Activated CD4-positive, alpha-beta T cell treated with anti-CD3 and anti-CD28 coated beads for 4 hours (primary cell): ENCODE measurements around the gene RBM22.

Experiments
- DNase-seq, 2 donors: peaks; one replicate each; pipeline ENCODE4 v3.0.0-alpha.2; 2020

Gene RBM22

DNA sequence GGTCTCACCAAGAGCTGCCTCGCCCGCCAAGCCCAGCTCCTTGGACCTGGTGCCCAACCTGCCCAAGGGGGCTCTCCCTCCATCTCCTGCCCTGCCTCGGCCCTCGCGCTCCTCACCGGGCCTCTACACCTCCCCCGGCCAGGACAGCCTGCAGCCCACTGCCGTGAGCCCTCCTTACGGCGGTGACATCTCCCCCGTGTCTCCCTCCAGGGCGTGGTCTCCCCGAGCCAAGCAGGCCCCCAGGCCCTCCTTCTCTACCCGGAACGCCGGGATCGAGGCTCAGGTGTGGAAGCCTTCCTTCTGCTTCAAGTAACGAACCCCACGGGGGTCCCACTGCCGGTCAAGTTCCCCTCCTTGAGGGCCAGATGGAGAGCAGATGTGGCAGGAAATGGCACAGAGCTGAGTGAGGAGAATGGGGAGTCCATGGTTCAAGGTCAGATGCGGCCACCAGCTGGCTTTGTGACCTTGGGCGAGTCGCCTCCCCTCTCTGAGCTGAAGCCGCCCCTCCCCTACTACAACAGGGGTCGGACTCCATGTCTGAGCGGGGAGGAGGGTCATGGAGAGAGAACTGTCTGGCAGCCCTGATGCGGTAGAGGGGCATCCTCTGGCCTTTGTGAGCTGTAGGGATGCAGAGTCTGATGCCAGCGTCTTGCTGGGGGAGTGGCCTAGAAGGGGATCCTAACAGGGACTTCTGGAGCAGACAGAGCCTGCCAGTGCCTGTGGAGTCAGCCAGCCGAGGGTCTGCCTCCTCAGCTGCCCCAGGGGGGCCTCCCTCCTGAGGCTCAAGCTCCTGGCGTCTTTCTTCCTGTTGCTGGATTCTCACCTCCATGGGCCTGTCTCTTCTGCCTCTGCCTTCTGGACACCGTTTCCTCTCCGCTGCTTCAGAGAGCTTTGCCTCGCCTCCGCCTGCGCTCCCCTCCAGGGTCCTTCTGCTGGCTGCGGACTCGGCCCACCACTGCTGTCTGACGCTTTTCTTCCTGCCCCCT lies 50.5 kb downstream of the RBM22 start:
- DNase-seq = no peak

DNA sequence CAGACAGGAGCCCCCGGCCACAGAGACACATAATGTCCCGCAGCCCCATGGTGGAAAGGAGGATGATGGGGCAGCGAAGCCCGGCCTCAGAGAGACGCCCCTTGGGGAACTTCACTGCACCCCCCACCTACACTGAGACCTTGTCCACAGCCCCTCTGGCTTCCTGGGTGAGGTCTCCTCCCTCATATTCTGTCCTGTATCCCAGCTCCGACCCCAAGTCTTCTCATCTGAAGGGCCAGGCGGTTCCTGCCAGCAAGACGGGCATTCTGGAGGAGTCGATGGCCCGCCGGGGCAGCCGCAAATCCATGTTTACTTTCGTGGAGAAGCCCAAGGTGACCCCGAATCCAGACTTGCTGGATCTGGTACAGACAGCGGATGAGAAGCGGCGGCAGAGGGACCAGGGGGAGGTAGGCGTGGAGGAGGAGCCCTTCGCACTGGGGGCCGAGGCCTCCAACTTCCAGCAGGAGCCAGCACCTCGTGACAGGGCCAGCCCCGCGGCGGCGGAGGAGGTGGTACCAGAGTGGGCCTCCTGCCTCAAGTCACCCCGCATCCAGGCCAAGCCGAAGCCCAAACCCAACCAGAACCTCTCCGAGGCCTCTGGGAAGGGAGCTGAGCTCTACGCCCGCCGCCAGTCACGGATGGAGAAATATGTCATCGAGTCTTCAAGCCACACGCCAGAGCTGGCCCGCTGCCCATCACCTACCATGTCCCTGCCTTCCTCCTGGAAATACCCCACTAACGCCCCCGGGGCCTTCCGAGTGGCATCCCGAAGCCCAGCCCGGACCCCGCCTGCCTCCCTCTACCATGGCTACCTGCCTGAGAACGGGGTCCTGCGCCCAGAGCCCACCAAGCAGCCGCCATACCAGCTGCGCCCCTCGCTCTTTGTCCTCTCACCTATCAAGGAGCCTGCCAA lies 51.5 kb downstream of the RBM22 start:
- DNase-seq = no peak

DNA sequence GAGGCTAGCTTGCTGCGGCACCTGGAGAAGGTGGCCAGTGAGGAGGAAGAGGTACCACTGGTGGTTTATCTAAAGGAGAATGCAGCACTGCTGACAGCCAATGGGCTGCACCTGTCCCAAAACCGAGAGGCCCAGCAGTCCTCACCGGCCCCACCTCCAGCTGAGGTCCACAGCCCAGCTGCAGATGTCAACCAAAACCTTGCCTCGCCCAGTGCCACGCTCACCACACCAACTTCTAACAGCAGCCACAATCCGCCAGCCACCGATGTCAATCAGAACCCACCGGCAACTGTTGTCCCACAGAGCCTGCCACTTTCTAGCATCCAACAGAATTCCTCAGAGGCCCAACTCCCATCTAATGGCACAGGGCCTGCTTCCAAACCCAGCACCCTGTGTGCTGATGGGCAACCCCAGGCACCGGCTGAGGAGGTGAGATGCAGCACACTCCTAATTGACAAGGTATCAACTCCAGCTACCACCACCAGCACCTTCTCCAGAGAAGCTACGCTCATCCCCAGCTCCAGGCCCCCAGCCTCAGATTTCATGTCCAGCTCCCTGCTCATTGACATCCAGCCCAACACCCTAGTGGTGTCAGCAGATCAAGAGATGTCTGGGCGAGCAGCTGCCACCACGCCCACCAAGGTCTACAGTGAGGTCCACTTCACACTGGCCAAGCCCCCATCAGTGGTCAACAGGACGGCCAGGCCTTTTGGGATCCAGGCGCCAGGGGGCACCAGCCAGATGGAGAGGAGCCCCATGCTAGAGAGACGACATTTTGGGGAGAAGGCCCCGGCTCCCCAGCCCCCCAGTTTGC lies 52.4 kb downstream of the RBM22 start:
- no peak for DNase-seq

DNA sequence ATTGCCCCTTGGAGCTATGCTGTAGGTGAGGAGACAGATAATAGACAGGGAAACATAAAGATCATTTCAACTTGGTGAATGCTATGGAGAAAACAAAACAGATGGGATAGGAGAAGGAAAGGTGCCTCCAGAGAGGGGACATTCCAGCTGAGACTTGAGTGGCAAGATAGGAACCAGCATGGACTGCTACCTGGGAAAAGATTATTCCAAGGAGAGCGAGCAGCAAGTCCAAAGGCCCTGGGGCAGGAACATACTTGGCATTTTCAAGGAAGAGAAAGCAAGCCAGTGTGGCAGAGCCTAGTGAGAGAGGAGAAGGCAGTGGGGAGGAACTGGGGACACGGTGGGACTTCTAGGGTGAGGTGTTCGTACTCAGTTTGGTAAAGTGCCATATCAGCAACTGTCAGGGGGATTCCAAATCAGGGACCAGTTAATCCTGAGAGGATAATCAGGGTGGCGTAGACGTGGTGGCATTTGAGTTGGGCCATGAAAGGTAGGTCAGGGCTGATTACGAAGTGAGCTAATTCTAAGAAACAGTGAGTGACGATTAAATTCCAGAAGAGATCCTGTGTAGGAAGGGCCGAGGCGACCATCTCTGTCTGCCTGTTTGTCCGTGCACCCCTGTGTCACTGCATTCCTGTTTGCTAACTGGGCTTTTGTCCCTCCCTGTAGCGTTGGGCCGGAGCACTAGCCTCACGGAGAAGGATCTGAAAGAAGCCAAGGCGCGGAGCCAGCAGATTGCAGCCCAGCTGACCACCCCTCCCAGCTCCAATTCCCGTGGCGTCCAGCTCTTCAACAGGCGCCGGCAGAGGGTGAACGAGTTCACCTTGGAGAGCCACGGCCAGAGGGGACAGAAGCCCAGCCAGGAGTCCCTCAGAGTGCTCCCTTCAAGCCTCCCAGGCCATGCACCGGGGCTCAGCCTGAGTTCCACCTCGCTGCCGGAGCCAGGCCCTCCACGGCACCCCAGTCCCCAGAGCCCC lies 53.3 kb downstream of the RBM22 start:
- no peak for DNase-seq

DNA sequence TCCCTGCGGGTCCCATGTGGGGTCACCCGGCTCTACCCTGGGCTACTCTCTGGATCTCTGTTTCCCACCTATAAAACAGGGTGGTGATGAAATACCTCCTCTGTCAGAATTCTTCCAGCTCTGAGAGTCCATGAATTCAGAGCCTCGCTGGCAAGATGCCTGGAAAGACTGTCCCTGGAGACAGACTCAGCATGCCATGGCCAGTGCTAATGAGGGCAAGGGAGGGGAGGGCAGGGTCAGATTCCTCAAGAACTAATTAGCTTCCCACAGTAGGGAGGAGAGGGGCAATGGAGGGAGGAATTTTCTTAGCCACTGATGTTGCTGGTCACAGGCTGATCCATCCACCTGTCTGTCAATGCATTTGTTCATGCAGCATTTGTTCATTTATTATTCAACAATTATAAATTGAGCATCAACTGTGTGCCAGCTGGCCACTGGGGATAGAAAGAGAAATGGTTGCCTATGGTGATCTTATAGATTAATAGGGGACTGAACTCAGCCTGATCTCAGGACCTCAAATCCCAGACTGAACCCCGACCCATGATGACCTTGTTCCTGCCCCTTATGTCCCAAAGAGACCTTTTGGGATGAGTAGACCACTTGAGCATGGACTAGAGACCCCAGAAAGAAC lies 55.7 kb downstream of the RBM22 start:
- DNase-seq = no peak

DNA sequence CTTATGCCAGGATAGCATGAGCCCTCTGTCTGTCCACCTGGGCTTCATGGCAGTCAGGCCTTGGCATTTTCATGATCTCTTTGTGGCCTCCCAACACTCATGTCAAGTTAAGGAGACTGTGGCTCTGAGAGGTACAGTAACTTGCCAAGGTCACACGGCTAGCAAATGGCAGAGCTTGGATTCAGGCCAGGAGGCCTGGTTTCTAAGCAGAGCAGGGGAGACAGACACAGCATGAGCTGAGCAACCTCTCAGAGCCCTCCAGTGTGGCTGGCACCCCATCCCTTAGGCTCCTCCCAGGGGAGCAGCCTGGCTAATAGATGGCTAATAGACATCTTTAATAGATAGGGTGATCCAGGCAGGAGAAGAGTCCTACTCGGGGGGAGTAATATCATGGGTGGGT lies 56.3 kb downstream of the RBM22 start:
- DNase-seq = no peak

DNA sequence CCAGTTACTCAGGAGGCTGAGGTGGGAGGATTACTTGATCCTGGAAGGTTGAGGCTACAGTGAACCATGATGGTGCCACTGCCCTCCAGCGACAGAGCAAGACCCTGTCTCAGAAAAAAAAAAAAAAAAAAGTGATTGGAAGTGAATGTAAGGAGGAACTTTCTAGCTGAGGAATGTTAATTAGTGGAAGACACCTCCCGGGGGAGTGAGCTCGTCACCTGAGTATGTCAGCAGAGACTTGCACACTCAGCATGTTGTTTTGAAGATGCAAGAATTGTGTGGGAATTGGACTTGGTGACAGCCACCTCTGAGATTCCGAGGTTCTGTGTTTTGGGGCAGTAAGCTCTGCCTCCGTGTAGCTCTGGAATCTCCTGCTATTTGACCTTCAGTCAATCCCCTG lies 56.8 kb downstream of the RBM22 start:
- DNase-seq = no peak

DNA sequence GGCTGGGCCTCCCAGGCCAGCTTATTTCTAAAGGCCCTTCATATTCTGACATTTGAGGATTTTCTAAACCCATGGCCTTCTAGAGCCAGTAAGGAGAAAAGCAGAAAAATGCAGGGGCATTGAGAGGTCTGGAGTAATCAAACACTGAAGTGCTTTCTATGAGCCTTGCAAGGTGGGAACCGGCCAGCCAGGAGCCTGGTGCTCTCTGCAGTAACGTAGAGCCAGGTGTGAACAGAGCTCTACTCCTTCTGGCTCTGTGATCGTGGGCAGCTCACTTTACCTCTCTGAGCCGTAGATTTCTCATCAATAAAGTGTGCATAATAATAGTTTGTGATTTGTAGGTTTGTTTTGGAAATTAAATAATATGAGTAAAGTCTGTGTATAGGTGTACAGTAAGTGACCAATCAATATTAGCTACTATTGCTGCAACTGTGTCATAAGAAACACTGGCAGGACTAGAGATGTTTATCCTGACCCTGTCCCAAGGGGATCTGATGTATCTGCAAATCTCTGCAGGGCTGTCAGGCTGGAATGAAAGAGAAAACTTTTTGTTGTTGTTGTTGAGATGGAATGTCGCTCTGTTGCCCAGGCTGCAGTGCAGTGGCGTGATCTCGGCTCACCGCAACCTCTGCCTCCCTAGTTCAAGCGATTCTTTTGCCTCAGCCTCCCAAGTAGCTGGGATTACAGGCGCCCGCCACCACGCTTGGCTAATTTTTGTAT lies 57.7 kb downstream of the RBM22 start:
- no peak for DNase-seq

DNA sequence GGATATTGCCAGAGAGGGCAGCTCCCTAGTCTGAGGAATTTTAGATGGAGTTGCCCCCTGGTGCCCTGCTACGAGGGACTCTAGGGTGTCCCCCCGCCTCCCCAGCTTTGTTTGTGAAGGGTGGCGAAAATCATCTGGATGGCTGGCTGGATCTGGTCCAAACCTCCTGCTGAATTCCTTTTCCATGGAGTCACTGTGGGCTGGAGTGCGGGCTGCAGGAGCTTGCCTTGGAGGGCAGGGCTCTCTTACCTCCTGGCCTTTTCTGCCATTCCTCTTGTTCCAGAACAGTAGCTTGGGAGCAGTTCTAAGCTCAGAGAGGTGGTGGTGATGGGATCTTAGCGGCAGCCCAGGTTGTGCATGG lies 58.3 kb downstream of the RBM22 start:
- no peak for DNase-seq

DNA sequence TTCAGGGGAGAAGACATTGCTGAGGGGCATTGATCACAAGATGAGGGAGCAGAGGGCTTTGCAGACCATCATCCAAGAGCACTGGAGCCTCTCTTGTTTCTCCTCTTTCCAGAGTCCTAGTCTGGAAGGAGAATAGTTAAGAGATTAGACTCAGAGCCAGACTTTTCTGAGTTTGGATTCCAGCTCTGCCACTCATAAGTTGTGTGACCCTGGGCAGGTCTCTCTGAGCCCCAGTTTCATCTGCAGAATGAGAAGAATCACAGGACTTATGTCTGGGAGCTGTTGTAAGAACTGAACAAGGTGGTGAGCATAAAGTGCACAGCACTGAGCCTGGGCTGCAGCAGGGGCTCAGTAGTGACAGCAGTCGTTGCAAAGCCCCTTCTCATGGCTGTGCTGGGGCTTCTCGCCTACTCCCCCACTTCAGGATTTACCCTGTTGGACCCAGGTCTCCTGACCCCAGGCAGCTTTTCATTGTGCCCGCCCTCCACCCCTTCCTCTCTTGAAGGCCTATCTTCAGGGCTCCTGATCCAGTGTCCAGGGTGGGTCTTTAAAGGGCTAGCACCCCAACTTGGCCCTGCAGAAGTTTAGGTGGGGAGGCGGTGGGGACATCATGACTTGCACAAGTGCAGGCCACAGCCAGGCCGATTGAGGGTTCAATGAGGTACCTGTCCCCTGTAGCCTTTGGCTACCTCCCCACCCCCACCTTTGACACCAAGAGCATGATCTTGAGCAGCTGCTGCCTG lies 58.9 kb downstream of the RBM22 start:
- no peak for DNase-seq

DNA sequence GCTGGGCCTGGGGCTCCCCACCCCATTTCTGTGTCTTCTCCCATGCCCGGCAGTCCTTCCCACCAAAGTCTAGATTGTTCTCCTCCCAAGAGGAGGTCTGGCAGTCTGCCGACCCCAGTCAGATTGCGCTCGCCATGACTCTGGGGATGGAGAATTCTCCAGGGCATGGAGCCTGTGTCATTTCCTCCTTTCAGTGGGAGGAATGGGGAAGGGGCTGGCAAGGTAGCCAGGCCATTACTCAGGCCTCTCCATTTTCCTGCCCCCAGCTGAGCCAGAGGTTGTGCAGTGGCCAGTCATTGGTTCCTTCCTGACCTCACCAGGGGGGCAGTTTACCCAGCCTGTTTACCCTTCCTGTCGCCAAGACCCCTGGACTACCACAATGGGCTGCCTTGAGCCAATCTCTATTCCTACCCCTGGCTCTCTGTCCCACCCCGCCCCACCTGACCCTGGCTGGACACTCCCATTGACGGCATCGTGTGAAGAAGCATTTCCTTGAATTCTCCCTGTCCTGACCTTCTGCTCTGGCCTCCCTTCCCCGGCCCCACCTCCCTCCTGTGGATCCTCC lies 59.8 kb downstream of the RBM22 start:
- DNase-seq = no peak
